Ishikawa (cell line): ENCODE results near the gene FABP1.

ENCODE experiments used
- CEBPB ChIP-seq: IDR thresholded peaks from 2 replicates; pipeline ENCODE4 v1.6.1; 2012
- EGR1 ChIP-seq: IDR thresholded peaks from 2 replicates; pipeline ENCODE4 v1.6.1; 2012
- EP300 ChIP-seq: IDR thresholded peaks from 2 replicates; pipeline ENCODE4 v1.6.1; 2012; ENCODE audit warnings: borderline replicate concordance
- FOXM1 ChIP-seq: IDR thresholded peaks from 2 replicates; pipeline ENCODE4 v1.6.1; 2012; ENCODE audit warnings: low read depth, borderline replicate concordance
- RAD21 ChIP-seq: IDR thresholded peaks from 2 replicates; pipeline ENCODE4 v1.6.1; 2012; ENCODE audit warnings: low read depth
- TAF1 ChIP-seq: IDR thresholded peaks from 2 replicates; pipeline ENCODE4 v1.6.1; 2012; ENCODE audit warnings: low read depth, mild to moderate bottlenecking
- TEAD4 ChIP-seq: IDR thresholded peaks from 2 replicates; pipeline ENCODE4 v1.6.1; 2012
- YY1 ChIP-seq: IDR thresholded peaks from 2 replicates; pipeline ENCODE4 v1.6.1; 2012; ENCODE audit warnings: low read depth
- ZBTB7A ChIP-seq: IDR thresholded peaks from 2 replicates; pipeline ENCODE4 v1.6.1; 2012; ENCODE audit warnings: low read depth
- TF ChIP-seq, protein P1 (sequence below): IDR thresholded peaks from 2 replicates; pipeline ENCODE4 v1.6.1; 2012; ENCODE audit warnings: low read depth, mild to moderate bottlenecking
- TF ChIP-seq, protein P2 (sequence below): IDR thresholded peaks from 2 replicates; pipeline ENCODE4 v1.6.1; 2012
- TF ChIP-seq, protein P3 (sequence below): IDR thresholded peaks from 2 replicates; pipeline ENCODE4 v1.6.1; 2012

DNA sequence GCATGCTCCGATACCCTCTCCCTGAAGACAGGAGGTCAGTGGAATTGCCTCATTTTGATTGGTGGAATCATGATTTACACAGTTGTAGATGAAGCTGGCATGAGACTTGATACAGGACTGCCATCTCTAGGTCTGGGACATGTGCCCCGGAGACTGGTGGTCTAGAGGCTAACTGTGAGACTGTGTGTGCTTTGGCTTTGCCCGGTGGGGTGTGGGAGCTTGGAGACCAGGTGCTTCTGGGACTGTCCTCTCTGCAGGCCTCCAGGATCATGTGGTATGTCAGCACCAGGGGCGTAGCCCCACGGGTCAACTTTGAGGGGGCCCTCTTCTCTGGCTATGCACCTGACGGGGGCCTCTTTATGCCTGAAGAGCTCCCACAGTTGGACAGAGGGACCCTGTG lies 45.0 kb upstream of the FABP1 start:
- TF ChIP-seq RAD21 (no peak), YY1 (no peak), EP300 (no peak), FOXM1 (no peak), CEBPB (no peak), ZBTB7A (no peak), EGR1 (no peak), TAF1 (no peak), TEAD4 (no peak)
- TF ChIP-seq, protein P1, sequence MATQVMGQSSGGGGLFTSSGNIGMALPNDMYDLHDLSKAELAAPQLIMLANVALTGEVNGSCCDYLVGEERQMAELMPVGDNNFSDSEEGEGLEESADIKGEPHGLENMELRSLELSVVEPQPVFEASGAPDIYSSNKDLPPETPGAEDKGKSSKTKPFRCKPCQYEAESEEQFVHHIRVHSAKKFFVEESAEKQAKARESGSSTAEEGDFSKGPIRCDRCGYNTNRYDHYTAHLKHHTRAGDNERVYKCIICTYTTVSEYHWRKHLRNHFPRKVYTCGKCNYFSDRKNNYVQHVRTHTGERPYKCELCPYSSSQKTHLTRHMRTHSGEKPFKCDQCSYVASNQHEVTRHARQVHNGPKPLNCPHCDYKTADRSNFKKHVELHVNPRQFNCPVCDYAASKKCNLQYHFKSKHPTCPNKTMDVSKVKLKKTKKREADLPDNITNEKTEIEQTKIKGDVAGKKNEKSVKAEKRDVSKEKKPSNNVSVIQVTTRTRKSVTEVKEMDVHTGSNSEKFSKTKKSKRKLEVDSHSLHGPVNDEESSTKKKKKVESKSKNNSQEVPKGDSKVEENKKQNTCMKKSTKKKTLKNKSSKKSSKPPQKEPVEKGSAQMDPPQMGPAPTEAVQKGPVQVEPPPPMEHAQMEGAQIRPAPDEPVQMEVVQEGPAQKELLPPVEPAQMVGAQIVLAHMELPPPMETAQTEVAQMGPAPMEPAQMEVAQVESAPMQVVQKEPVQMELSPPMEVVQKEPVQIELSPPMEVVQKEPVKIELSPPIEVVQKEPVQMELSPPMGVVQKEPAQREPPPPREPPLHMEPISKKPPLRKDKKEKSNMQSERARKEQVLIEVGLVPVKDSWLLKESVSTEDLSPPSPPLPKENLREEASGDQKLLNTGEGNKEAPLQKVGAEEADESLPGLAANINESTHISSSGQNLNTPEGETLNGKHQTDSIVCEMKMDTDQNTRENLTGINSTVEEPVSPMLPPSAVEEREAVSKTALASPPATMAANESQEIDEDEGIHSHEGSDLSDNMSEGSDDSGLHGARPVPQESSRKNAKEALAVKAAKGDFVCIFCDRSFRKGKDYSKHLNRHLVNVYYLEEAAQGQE, result no peak
- TF ChIP-seq, protein P2, sequence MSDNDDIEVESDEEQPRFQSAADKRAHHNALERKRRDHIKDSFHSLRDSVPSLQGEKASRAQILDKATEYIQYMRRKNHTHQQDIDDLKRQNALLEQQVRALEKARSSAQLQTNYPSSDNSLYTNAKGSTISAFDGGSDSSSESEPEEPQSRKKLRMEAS, result no peak
- TF ChIP-seq, protein P3, sequence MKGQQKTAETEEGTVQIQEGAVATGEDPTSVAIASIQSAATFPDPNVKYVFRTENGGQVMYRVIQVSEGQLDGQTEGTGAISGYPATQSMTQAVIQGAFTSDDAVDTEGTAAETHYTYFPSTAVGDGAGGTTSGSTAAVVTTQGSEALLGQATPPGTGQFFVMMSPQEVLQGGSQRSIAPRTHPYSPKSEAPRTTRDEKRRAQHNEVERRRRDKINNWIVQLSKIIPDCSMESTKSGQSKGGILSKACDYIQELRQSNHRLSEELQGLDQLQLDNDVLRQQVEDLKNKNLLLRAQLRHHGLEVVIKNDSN, result no peak
